ENCODE measurements around the gene SNX9. TPM values are rescaled to one million over a fixed set of nuclear protein-coding genes. Genes with fewer than 3 reads are reported as not detected.

SNX9 gene
- total and polyA plus RNA-seq, 10 of the 15 experiments (the other 5 are each of a cell fraction or from before 2014, with no cell fraction given) = 0.03 to 2.0 (median 0.37) TPM

- no peak for FAIRE-seq
- BruUV-seq (replicated peaks) = no TSS peak
- CTCF ChIA-PET = interaction anchor here (1.0 to 1.6 kb wide), 2 partner anchors 20 to 23 kb away, joined by 3 to 4 read pairs; no protein-coding TSS in a partner anchor
Observed at GRCh38 chr6:157850030-157850429, 27.0 kb downstream of the SNX9 start.

More at GRCh38 chr6:157850030-157850429, 27.0 kb downstream of the SNX9 start:
- peaks cover 19% of the 10 kb centered on the region for H3K9me3 ChIP-seq (replicated peaks; ENCODE audit: control insufficient read depth, insufficient read depth, low read length)
- H2AFZ ChIP-seq (ENCODE audit: control insufficient read depth, low read depth, low read length) = no peak overlapping the region
- POLR2A ChIA-PET = no interaction called here
- in situ Hi-C loops (cut with MboI) (no loop called here), intact Hi-C loops (cut with micrococcal nuclease; ENCODE audit: unreplicated experiment) (no loop called here)
- H3K27me3 ChIP-seq (replicated peaks in 1 of 2; ENCODE audit: control insufficient read depth in 2 of 2, insufficient read depth in 2 of 2, low read length in 1 of 2) = no peaks in the 10 kb centered on the region; a peak in 2 of 4 replicates
- no peaks in the 10 kb centered on the region for H3K36me3 ChIP-seq (ENCODE audit: control insufficient read depth in 2 of 2, insufficient read depth in 2 of 2, low read length in 1 of 2)
- no peak overlapping the region for H3K27ac ChIP-seq (ENCODE audit: control insufficient read depth, insufficient read depth)
- RAD21 ChIA-PET (ENCODE audit: unreplicated experiment) = no interaction called here
- H3K4me1 ChIP-seq (ENCODE audit: control insufficient read depth, insufficient read depth, low read length) = peaks cover 17% of the 10 kb centered on the region
- H4K20me1 ChIP-seq (ENCODE audit: control insufficient read depth, insufficient read depth) = no peaks in the 10 kb centered on the region; the same call in 1 of the 2 replicates
- SMC1A ChIA-PET (ENCODE audit: uncharacterized antibody, unreplicated experiment) = no interaction called here
- no peak overlapping the region for H3K4me3 ChIP-seq
- ATAC-seq = no peak
- H3K9ac ChIP-seq (ENCODE audit: control insufficient read depth, insufficient read depth, low read length) = no peak overlapping the region
- H3K79me2 ChIP-seq (ENCODE audit: control insufficient read depth, insufficient read depth, low read length) = no peaks in the 10 kb centered on the region
- TF ChIP-seq ZNF24 (IDR thresholded peaks at IDR 0.05) (no peak), TCF3 (IDR thresholded peaks at IDR 0.05; ENCODE audit: borderline replicate concordance, insufficient read depth, low read depth, low read length) (no peak), BMI1 (IDR thresholded peaks at IDR 0.05; ENCODE audit: borderline replicate concordance) (no peak), MYB (IDR thresholded peaks at IDR 0.05; ENCODE audit: borderline replicate concordance, low read depth, low read length) (no peak), YY1 (IDR thresholded peaks at IDR 0.05; ENCODE audit: low read depth, low read length) (no peak), IRF5 (IDR thresholded peaks at IDR 0.05; ENCODE audit: borderline replicate concordance) (no peak)
- no peak overlapping the region for H3K4me2 ChIP-seq (ENCODE audit: control insufficient read depth, insufficient read depth)
- WGBS (ENCODE audit: insufficient coverage, insufficient replicate concordance, low lambda C conversion rate, missing lambda C conversion rate) = 93% methylated on average over 4 of the region's 4 CpGs
- DNase-seq (ENCODE audit: low read depth, low spot score) = no peak
